ENCODE results near the gene TRIM62. TPM values are rescaled to one million over a fixed set of nuclear protein-coding genes. Genes with fewer than 3 reads are reported as not detected.

Gene TRIM62
- total and polyA plus RNA-seq, 4 donors, result 0.60 to 1.3 (median 1.1) TPM

- TF ChIP-seq JUND (IDR thresholded peaks at IDR 0.05) (no peak), HNF4G (IDR thresholded peaks at IDR 0.05) (no peak), RXRA (IDR thresholded peaks at IDR 0.05) (no peak), SP1 (IDR thresholded peaks at IDR 0.05) (no peak), MAX (IDR thresholded peaks at IDR 0.05) (no peak), EGR1 (IDR thresholded peaks at IDR 0.05; ENCODE audit: low read depth in 2 of 2) (no peak), ATF3 (IDR thresholded peaks at IDR 0.05) (no peak), FOXA2 (IDR thresholded peaks at IDR 0.05) (no peak), CTCF (IDR thresholded peaks at IDR 0.05; ENCODE audit: low read depth, low read length, missing input control) (no peak), REST (IDR thresholded peaks at IDR 0.05) (no peak), YY1 (IDR thresholded peaks at IDR 0.05) (no peak), ZBTB33 (IDR thresholded peaks at IDR 0.05) (no peak), FOXA1 (IDR thresholded peaks at IDR 0.05) (no peak), HNF4A (conservative IDR thresholded peaks at IDR 0.05) (no peak), GABPA (IDR thresholded peaks at IDR 0.05 in 1 of 2, conservative IDR thresholded peaks at IDR 0.05 in 1 of 2) (no peak), NR2F2 (IDR thresholded peaks at IDR 0.05) (no peak), RAD21 (IDR thresholded peaks at IDR 0.05) (no peak), TAF1 (conservative IDR thresholded peaks at IDR 0.05) (no peak)
- Histone ChIP-seq H3K27me3 (ENCODE audit: control insufficient read depth in 4 of 4, insufficient read depth in 4 of 4, low read length in 3 of 4) (no peaks in the 10 kb centered on the region), H3K36me3 (ENCODE audit: control insufficient read depth in 4 of 4, insufficient read depth in 3 of 4, low read depth in 1 of 4, low read length in 3 of 4) (no peaks in the 10 kb centered on the region), H3K4me1 (ENCODE audit: control insufficient read depth in 4 of 4, insufficient read depth in 4 of 4, low read length in 3 of 4) (peaks cover 0 to 7% (median 3%) of the 10 kb centered on the region in 4 donors), H3K9me3 (ENCODE audit: control insufficient read depth in 4 of 4, low read length in 3 of 4) (no peaks in the 10 kb centered on the region), H3K9ac (ENCODE audit: low read depth in 1 of 2, low read length in 2 of 2) (no peak overlapping the region), H3K27ac (ENCODE audit: low read depth in 1 of 2, low read length in 2 of 2) (no peak overlapping the region), H3K4me3 (ENCODE audit: low read depth in 1 of 3, low read length in 3 of 3) (no peak overlapping the region)
- DNase-seq (ENCODE audit: low spot score), result no peak
- WGBS, result 90% methylated on average over 1 of the region's 1 CpG
Observed at GRCh38 chr1:33186936-33187335, 5.1 kb upstream of the TRIM62 start.
